Mesendoderm (in vitro differentiated cells): Measurements from ENCODE around the gene STK32B.

ENCODE experiments used
- DNase-seq: peaks from one replicate; pipeline ENCODE4 v3.0.0; 2013
- H2AK5ac ChIP-seq: 2 replicates; pipeline ENCODE4 v1.6.1; 2013; ENCODE audit warnings: low read length, inconsistent platforms
- H2BK120ac ChIP-seq: 2 replicates; pipeline ENCODE4 v1.6.1; 2013; ENCODE audit warnings: low read depth, mild to moderate bottlenecking, low read length, moderate library complexity, mixed read lengths
- H2BK15ac ChIP-seq: replicated peaks from 2 replicates; pipeline ENCODE4 v1.6.1; 2013; ENCODE audit warnings: low read depth, mild to moderate bottlenecking, moderate library complexity
- H2BK5ac ChIP-seq: 2 replicates; pipeline ENCODE4 v1.6.1; 2013; ENCODE audit warnings: low read length, inconsistent platforms
- H3K18ac ChIP-seq: 2 replicates; pipeline ENCODE4 v1.6.1; 2013; ENCODE audit warnings: mild to moderate bottlenecking, low read length, mixed read lengths
- H3K23ac ChIP-seq: one replicate; pipeline ENCODE4 v1.6.1; 2013; ENCODE audit warnings: low read length
- H3K27ac ChIP-seq: 2 replicates; pipeline ENCODE4 v1.5.1; 2013; ENCODE audit warnings: low read depth, mild to moderate bottlenecking, inconsistent platforms, low read length, moderate library complexity
- H3K27me3 ChIP-seq: 2 replicates; pipeline ENCODE4 v1.6.1; 2013; ENCODE audit warnings: low read length, control low read depth, mild to moderate bottlenecking, inconsistent platforms; ENCODE audit not compliant: insufficient read depth, poor library complexity
- H3K36me3 ChIP-seq: 2 replicates; pipeline ENCODE4 v1.6.1; 2013; ENCODE audit warnings: low read length, inconsistent platforms; ENCODE audit not compliant: control insufficient read depth, insufficient read depth
- H3K4ac ChIP-seq: one replicate; pipeline ENCODE4 v1.6.1; 2013; ENCODE audit warnings: low read depth, mild to moderate bottlenecking, low read length, moderate library complexity
- H3K4me1 ChIP-seq: 2 replicates; pipeline ENCODE4 v1.6.1; 2013; ENCODE audit warnings: low read depth, low read length, inconsistent platforms; ENCODE audit not compliant: control insufficient read depth
- H3K4me2 ChIP-seq: 2 replicates; pipeline ENCODE4 v1.6.1; 2013; ENCODE audit warnings: low read length
- H3K4me3 ChIP-seq: 2 replicates; pipeline ENCODE4 v1.5.1; 2013; ENCODE audit warnings: mild to moderate bottlenecking, low read length
- H3K56ac ChIP-seq: one replicate; pipeline ENCODE4 v1.6.1; 2013; ENCODE audit warnings: low read length
- H3K79me1 ChIP-seq: 2 replicates; pipeline ENCODE4 v1.6.1; 2013; ENCODE audit warnings: low read length, inconsistent platforms
- H3K79me2 ChIP-seq: 2 replicates; pipeline ENCODE4 v1.6.1; 2013; ENCODE audit warnings: mild to moderate bottlenecking, low read length; ENCODE audit not compliant: control insufficient read depth, insufficient read depth
- H3K9ac ChIP-seq: 2 replicates; pipeline ENCODE4 v1.6.1; 2013; ENCODE audit warnings: low read length, inconsistent platforms
- H4K5ac ChIP-seq: one replicate; pipeline ENCODE4 v1.6.1; 2013; ENCODE audit warnings: low read length
- H4K8ac ChIP-seq: one replicate; pipeline ENCODE4 v1.6.1; 2013; ENCODE audit warnings: low read depth, mild to moderate bottlenecking, control low read depth, low read length, moderate library complexity
- WGBS: extraction: QIAGEN DNeasy Blood & Tissue Kit; methylation state at CpG from one replicate; pipeline ENCODE4 v1.1.7; 2013; ENCODE audit warnings: low lambda C conversion rate, missing lambda C conversion rate; ENCODE audit not compliant: insufficient coverage; ENCODE audit errors: extremely low coverage; 5-methylcytosine and 5-hydroxymethylcytosine counted together

Gene STK32B

GRCh38 chr4:5084911-5085475, 33.7 kb downstream of the STK32B start:
- Histone ChIP-seq H4K8ac (no peak overlapping the region), H3K36me3 (no peaks in the 10 kb centered on the region), H2BK15ac (no peak overlapping the region), H2AK5ac (no peak overlapping the region), H3K56ac (no peak overlapping the region), H2BK5ac (no peak overlapping the region), H3K27me3 (no peaks in the 10 kb centered on the region), H3K79me2 (no peaks in the 10 kb centered on the region), H3K27ac (no peak overlapping the region), H3K4me1 (no peaks in the 10 kb centered on the region), H3K9ac (no peak overlapping the region), H3K79me1 (no peaks in the 10 kb centered on the region), H3K4me3 (no peak overlapping the region), H3K4ac (no peak overlapping the region), H3K23ac (no peak overlapping the region), H3K4me2 (no peak overlapping the region), H2BK120ac (no peak overlapping the region), H3K18ac (no peak overlapping the region), H4K5ac (no peak overlapping the region)
- WGBS: 100% methylated on average over 1 of the region's 3 CpGs
- no peak for DNase-seq

- no CpG with 5 or more reads among the region's 1 CpG for WGBS
- H3K4me1 ChIP-seq: no peaks in the 10 kb centered on the region
Measured at GRCh38 chr4:5086535-5086934, 35.3 kb downstream of the STK32B start.

GRCh38 chr4:5096261-5096660, 45.0 kb downstream of the STK32B start:
- no peak for DNase-seq
- no peak overlapping the region for H4K8ac ChIP-seq
- no peak overlapping the region for H3K4me2 ChIP-seq
- no peaks in the 10 kb centered on the region for H3K79me2 ChIP-seq
- no peaks in the 10 kb centered on the region for H3K36me3 ChIP-seq
- H3K9ac ChIP-seq: no peak overlapping the region
- H3K4me3 ChIP-seq: no peak overlapping the region
- no peaks in the 10 kb centered on the region for H3K79me1 ChIP-seq
- WGBS: no CpG with 5 or more reads among the region's 8 CpGs
- H2BK120ac ChIP-seq: no peak overlapping the region
- no peaks in the 10 kb centered on the region for H3K4me1 ChIP-seq
- H3K23ac ChIP-seq: no peak overlapping the region
- H3K18ac ChIP-seq: no peak overlapping the region
- H3K27me3 ChIP-seq: no peaks in the 10 kb centered on the region
- no peak overlapping the region for H3K56ac ChIP-seq
- no peak overlapping the region for H3K27ac ChIP-seq
- H2BK5ac ChIP-seq: no peak overlapping the region
- H3K4ac ChIP-seq: no peak overlapping the region
- H2BK15ac ChIP-seq: no peak overlapping the region
- H2AK5ac ChIP-seq: no peak overlapping the region
- no peak overlapping the region for H4K5ac ChIP-seq

More at GRCh38 chr4:5086535-5086934, 35.3 kb downstream of the STK32B start:
- H2BK120ac ChIP-seq: no peak overlapping the region
- no peaks in the 10 kb centered on the region for H3K36me3 ChIP-seq
- no peak overlapping the region for H2BK5ac ChIP-seq
- H2AK5ac ChIP-seq: no peak overlapping the region
- H3K23ac ChIP-seq: no peak overlapping the region
- H3K18ac ChIP-seq: no peak overlapping the region
- no peak overlapping the region for H4K8ac ChIP-seq
- H3K27me3 ChIP-seq: no peaks in the 10 kb centered on the region
- no peaks in the 10 kb centered on the region for H3K79me1 ChIP-seq
- no peak overlapping the region for H2BK15ac ChIP-seq
- no peak overlapping the region for H3K4me3 ChIP-seq
- no peak overlapping the region for H3K27ac ChIP-seq
- H3K4ac ChIP-seq: no peak overlapping the region
- H4K5ac ChIP-seq: no peak overlapping the region
- no peak overlapping the region for H3K4me2 ChIP-seq
- no peak overlapping the region for H3K56ac ChIP-seq
- no peak overlapping the region for H3K9ac ChIP-seq
- no peaks in the 10 kb centered on the region for H3K79me2 ChIP-seq
- no peak for DNase-seq

GRCh38 chr4:5098176-5098575, 46.9 kb downstream of the STK32B start:
- no peak overlapping the region for H2BK5ac ChIP-seq
- H3K4me1 ChIP-seq: no peaks in the 10 kb centered on the region
- no peak overlapping the region for H4K8ac ChIP-seq
- no peak overlapping the region for H3K4me2 ChIP-seq
- no peak overlapping the region for H3K18ac ChIP-seq
- H2BK15ac ChIP-seq: no peak overlapping the region
- no peak overlapping the region for H3K56ac ChIP-seq
- no peaks in the 10 kb centered on the region for H3K79me1 ChIP-seq
- H3K27ac ChIP-seq: no peak overlapping the region
- H3K9ac ChIP-seq: no peak overlapping the region
- no peak overlapping the region for H3K4me3 ChIP-seq
- no peaks in the 10 kb centered on the region for H3K79me2 ChIP-seq
- H3K23ac ChIP-seq: no peak overlapping the region
- H3K36me3 ChIP-seq: no peaks in the 10 kb centered on the region
- no peak overlapping the region for H4K5ac ChIP-seq
- no peak overlapping the region for H3K4ac ChIP-seq
- H2BK120ac ChIP-seq: no peak overlapping the region
- no peaks in the 10 kb centered on the region for H3K27me3 ChIP-seq
- DNase-seq: peak; percentile 7
- no CpG with 5 or more reads among the region's 1 CpG for WGBS
- no peak overlapping the region for H2AK5ac ChIP-seq

- no peak overlapping the region for H3K4me2 ChIP-seq
- no peak overlapping the region for H3K56ac ChIP-seq
- H3K4me3 ChIP-seq: no peak overlapping the region
- H3K4me1 ChIP-seq: no peaks in the 10 kb centered on the region
- H4K5ac ChIP-seq: no peak overlapping the region
- H2BK120ac ChIP-seq: no peak overlapping the region
- no peak for DNase-seq
- H3K18ac ChIP-seq: no peak overlapping the region
- no peak overlapping the region for H4K8ac ChIP-seq
- no peaks in the 10 kb centered on the region for H3K79me1 ChIP-seq
- H3K27me3 ChIP-seq: no peaks in the 10 kb centered on the region
- H3K9ac ChIP-seq: no peak overlapping the region
- H2BK5ac ChIP-seq: no peak overlapping the region
- no peak overlapping the region for H3K23ac ChIP-seq
- H3K4ac ChIP-seq: no peak overlapping the region
- H2AK5ac ChIP-seq: no peak overlapping the region
- no peaks in the 10 kb centered on the region for H3K79me2 ChIP-seq
- no peaks in the 10 kb centered on the region for H3K36me3 ChIP-seq
- no peak overlapping the region for H3K27ac ChIP-seq
- no peak overlapping the region for H2BK15ac ChIP-seq
Measured at GRCh38 chr4:5100336-5100735, 49.1 kb downstream of the STK32B start.

GRCh38 chr4:5100986-5101385, 49.7 kb downstream of the STK32B start:
- no CpG with 5 or more reads among the region's 4 CpGs for WGBS

More at GRCh38 chr4:5100986-5101385, 49.7 kb downstream of the STK32B start:
- H4K8ac ChIP-seq: no peak overlapping the region
- no peak overlapping the region for H3K27ac ChIP-seq
- no peak overlapping the region for H3K9ac ChIP-seq
- no peaks in the 10 kb centered on the region for H3K79me1 ChIP-seq
- no peak overlapping the region for H3K4ac ChIP-seq
- H3K4me1 ChIP-seq: no peaks in the 10 kb centered on the region
- no peaks in the 10 kb centered on the region for H3K36me3 ChIP-seq
- H2BK120ac ChIP-seq: no peak overlapping the region
- H3K4me2 ChIP-seq: no peak overlapping the region
- H3K27me3 ChIP-seq: no peaks in the 10 kb centered on the region
- no peak overlapping the region for H2AK5ac ChIP-seq
- no peak for DNase-seq
- no peak overlapping the region for H2BK15ac ChIP-seq
- H3K23ac ChIP-seq: no peak overlapping the region
- no peaks in the 10 kb centered on the region for H3K79me2 ChIP-seq
- no peak overlapping the region for H3K18ac ChIP-seq
- no peak overlapping the region for H4K5ac ChIP-seq
- H2BK5ac ChIP-seq: no peak overlapping the region
- no peak overlapping the region for H3K4me3 ChIP-seq
- H3K56ac ChIP-seq: no peak overlapping the region
